Measurements from ENCODE around the gene AEBP1.
A peak's percentile ranks its signal among the peaks of the same experiment; 100 is the strongest.
"Not testable (repeated sequence)": the region's sequence is repeated elsewhere in the genome, so short reads cannot be mapped to it uniquely, and the experiment has no call there.

The AEBP1 gene

GRCh38 chr7:44117801-44118429 lies 13.8 kb downstream of the AEBP1 start:
- DNase-seq (ENCODE audit: low read depth), result no peak

GRCh38 chr7:44119829-44120380 lies 15.8 kb downstream of the AEBP1 start:
- DNase-seq (ENCODE audit: low read depth), result no peak

- DNase-seq (ENCODE audit: low read depth), result no peak
These were observed 16.2 kb downstream of the AEBP1 start for GRCh38 chr7:44120395-44120794.

GRCh38 chr7:44121761-44122420 lies 17.7 kb downstream of the AEBP1 start:
- no peak for DNase-seq (ENCODE audit: low read depth)

GRCh38 chr7:44122529-44122928 lies 18.4 kb downstream of the AEBP1 start:
- no peak for DNase-seq (ENCODE audit: low read depth)

GRCh38 chr7:44123190-44124003 lies 19.3 kb downstream of the AEBP1 start, which contains the start of gene POLD2:
Gene POLD2 (minus strand): TSS chr7:44123548. CDS start chr7:44122053, 1,495 bp downstream.
- DNase-seq (ENCODE audit: low read depth), result peak; percentile 83

- no peak for DNase-seq (ENCODE audit: low read depth)
These were observed 20.7 kb downstream of the AEBP1 start for GRCh38 chr7:44124822-44125202.

GRCh38 chr7:44126574-44126973 lies 22.4 kb downstream of the AEBP1 start:
- DNase-seq (ENCODE audit: low read depth), result not testable (repeated sequence)

- no peak for DNase-seq (ENCODE audit: low read depth)
These were observed 23.0 kb downstream of the AEBP1 start for GRCh38 chr7:44127161-44127560.

GRCh38 chr7:44128721-44129582 lies 24.8 kb downstream of the AEBP1 start:
- DNase-seq (ENCODE audit: low read depth), result no peak

GRCh38 chr7:44131173-44132029 lies 27.3 kb downstream of the AEBP1 start:
- no peak for DNase-seq (ENCODE audit: low read depth)

GRCh38 chr7:44132039-44132438 lies 27.9 kb downstream of the AEBP1 start:
- no peak for DNase-seq (ENCODE audit: low read depth)

- DNase-seq (ENCODE audit: low read depth), result no peak
These were observed 29.1 kb downstream of the AEBP1 start for GRCh38 chr7:44133295-44133694.

- no peak for DNase-seq (ENCODE audit: low read depth)
These were observed 30.9 kb downstream of the AEBP1 start for GRCh38 chr7:44134943-44135628.

- no peak for DNase-seq (ENCODE audit: low read depth)
These were observed 32.6 kb downstream of the AEBP1 start for GRCh38 chr7:44136731-44137130.

GRCh38 chr7:44138698-44139097 lies 34.6 kb downstream of the AEBP1 start:
- DNase-seq (ENCODE audit: low read depth), result no peak

GRCh38 chr7:44139311-44140010 lies 35.3 kb downstream of the AEBP1 start:
- no peak for DNase-seq (ENCODE audit: low read depth)

- no peak for DNase-seq (ENCODE audit: low read depth)
These were observed 36.2 kb downstream of the AEBP1 start for GRCh38 chr7:44140341-44140740.

GRCh38 chr7:44141221-44141850 lies 37.2 kb downstream of the AEBP1 start, which contains the start of gene MYL7:
Gene MYL7 (minus strand): TSS chr7:44141332. CDS start chr7:44141305, 27 bp downstream.
- DNase-seq (ENCODE audit: low read depth), result no peak

Measured in CMK (cell line).